Bronchial smooth muscle cell (primary cell): ENCODE results near the gene IL11. TPM values are rescaled to one million over a fixed set of nuclear protein-coding genes. Genes with fewer than 3 reads are reported as not detected.

Experiments used
- total RNA-seq: library from RNA; depleted of rRNA; stranded (reverse); fragments of >200 nt; gene quantifications from 2 replicates; pipeline ENCODE4 v1.2.1, GENCODE V29; 2014

The IL11 gene
- total RNA-seq, result 0.94 and 1.6 TPM in 2 replicates

DNA sequence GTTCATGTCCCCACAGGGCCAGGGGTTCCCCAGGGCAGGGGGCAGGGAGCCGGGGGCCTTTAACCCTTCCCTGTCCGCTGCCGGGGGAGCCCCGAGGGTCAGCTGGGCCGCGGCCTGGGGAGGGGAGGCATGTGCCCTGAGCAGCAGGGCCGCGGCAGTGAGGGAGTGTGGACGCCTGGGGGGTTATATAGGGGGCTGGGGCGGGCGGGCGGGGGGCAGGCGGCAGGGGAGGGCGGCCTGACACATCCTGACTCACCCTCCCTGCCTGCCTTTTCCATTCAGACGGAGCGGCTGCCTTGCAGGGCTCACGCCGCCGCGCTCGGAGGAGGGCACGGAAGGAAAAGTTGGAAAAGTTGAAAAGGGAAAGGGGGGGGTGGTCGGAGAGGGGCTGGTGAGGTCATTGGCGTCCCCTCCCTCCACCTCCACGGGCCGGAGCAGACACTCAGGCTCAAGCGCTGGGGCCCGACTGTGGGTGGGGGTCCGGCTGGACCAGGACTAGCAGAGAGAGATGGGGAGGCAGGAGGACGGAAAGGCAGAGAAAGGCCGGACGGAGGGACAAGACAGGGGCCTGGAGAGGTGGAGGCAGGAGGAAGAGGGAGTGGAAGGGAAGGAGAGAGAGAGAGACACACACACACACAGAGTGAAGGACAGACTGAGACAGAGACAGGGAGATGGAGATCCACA lies at the start of gene IL11:
IL11 (minus strand) TSS at position 159 of the 684 bp plus-strand sequence; CDS start at position 6, 153 bp downstream.

DNA sequence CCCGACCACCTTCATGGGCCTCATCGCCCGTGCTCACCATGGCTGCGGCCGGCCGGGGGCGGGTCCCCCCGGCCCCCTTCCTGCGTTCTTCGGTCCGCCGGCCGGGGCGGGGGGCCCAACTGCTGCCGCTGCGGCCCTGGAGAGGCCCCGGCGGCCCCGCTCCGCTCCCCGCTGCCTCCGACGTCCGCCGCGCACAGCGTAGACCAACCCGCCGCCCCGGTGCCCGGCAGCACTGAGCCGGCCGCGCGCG lies 37.2 kb upstream of the IL11 start, which contains the start of gene UBE2S:
UBE2S (minus strand) TSS at position 239 of the 250 bp plus-strand sequence; CDS start at position 40, 199 bp downstream.

DNA sequence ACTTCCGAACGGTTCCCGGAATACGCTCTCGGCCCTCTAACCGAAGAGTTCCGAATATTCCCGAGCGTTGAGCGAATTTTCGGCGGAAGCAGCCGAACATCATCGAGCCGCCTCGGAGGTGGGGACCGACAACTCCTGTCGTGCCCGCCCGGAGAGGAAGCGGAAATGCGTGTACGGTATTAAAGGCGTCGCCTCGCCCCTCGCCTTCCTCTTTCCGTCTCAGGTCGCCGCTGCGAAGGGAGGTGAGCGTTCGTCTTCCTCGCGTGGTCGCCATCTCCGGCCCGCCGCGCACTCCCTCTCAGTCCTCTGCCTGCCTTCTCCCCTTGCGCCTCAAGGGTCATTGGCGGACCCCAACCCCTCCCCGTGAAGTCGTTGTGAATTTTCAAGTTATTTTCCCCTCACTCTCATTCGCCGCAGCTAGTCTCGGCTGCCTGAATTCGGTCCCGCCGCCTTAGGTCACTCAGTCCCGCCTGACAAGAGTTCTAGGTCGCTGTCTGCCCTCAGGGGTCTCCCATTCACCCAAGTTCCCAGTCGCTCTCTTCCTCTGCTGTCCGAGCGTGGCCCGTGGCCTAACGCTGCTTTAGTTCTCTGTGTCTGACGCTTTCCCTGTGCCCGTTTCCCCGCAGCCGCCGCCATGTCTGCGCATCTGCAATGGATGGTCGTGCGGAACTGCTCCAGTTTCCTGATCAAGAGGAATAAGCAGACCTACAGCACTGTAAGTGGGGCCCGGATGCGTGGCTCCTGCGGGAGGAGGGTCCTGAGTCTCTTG lies 15.6 kb upstream of the IL11 start, which contains the start of gene RPL28:
RPL28 (plus strand) TSS at position 209 of the 769 bp plus-strand sequence; CDS start at position 635, 426 bp downstream.

DNA sequence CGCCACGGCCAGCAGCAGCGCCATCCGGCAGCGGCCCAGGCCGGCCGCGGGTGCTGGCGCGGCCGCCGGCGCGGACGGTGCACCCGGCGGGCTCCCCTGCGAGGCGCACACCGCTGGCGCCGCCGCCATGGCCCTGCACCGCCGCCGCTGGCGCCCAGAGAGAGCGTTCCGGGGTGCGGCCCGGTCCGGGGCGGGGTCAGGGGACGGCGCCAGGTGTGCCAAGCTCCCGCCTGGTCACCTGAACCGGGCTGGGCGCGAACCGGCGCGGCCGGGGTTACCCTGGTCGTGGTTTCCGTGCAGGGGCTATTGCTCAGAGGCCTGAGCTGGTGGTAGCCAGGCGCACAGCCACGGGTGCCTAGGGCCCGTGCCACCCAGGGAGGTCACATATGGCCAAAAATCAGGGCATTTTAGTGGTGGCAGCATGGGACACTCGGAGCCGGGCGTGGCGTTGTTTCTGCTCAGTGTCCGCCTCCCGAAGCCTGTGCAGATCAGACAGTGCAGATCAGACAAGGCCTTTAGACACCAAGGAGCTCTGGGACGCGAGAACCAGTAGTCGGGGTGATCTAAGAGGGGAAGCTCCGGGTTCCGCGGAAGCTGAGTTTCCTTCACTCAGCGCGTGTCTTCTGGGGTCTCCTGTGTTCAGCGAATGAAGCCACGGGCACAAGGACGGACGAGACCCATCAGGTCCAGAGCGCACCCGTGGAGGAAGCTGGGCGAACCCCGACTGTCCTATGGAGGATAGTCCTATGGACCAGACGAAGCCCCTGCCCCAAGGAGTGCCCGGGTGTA lies 14.1 kb upstream of the IL11 start, which contains the start of gene TMEM238:
TMEM238 (minus strand) TSS at position 162 of the 789 bp plus-strand sequence; CDS start at position 129, 33 bp downstream.

DNA sequence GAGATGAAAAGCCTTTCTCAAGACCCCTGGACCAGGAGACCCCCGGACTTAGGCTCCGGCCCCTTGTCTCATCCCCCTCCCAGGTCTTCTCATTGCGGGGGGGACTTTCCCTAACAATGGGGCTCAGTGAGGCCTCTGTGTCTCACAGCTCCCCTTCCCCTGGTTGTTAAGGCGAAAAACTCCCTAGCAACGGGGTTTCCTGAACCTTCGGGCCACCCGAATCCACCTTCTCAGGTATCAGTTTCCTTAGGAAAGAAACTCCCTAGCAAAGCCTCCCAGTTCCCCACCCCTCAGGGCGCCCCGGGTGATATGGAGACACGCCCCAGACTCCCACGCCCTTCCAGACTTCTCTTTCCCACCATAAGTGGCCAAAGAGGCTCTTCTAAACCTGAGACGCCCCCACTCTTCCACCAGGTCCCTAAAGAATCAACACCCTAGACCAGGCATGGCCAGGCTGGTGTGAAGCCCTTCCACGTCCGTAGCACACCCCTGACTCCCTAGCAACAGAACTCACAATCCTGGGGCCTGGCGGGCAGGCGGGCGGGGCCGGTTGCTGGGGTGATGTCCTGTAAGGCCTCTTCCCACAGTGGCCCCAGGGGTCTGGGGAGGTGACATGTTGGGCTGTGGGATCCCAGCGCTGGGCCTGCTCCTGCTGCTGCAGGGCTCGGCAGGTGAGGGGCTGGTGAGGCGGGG lies 6.1 kb upstream of the IL11 start, which contains the start of gene TMEM190:
TMEM190 (plus strand) TSS at position 586 of the 693 bp plus-strand sequence; CDS start at position 614, 28 bp downstream.

DNA sequence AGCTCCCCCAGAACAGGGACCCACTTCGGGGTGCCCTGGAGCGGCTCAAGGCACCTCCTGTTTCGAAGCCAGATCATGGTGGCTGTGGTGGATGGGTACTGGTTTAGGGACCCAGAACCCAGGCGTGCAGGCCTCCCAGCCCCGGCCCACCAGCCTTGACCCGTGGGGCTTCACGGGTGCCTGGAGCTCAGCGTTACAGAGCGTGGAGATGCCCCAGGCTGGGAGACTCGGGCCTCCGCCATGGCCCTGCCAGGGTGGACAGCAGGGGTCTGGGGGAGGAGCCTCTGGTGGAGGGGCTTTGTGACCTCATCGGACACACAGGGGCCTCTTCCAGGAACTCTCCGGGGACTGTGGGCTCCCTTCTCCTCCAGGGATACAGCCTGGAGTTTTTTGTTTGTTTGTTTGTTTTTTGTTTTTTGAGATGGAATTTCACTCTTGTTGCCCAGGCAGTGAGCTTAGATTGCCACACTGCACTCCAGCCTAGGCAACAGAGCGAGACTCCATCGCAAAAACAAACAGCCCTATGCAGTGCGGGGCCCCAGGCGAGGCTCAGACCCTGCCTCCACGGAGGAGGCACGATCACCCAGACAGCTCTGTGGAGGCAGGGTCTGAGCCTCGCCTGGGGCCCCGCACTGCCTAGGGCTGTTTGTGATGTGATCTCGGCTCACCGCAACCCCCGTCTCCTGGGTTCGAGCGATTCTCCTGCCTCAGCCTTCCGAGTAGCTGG lies 7.1 kb downstream of the IL11 start, which contains the start of gene GARIN5B:
GARIN5B (minus strand) TSS at position 271 of the 727 bp plus-strand sequence; CDS start at position 77, 194 bp downstream.

DNA sequence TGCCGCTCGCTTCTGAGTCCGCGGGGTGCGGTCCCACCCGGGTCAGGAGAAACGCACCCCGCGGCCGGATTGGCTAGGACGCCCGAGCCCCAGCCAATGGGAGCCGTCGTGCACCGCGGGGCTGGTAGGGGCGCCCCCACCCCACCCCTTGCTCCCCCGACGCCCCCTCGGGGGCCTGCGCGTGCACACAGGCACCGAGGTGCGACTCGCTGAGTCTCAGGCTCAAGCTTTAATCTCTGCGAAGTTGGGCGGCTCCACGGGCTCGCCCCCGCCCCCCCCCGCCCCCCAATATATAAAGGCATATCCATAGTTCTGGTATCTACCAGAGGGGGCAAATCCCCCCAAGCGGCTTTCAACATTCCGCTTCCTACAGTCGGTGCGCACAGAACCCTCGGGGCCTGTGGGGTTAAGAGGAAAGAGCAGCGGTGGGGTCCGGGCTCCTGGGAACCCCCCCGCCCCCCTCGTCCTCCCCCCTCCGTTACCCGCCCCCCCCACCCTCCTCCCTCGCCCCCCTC lies 15.5 kb downstream of the IL11 start, which contains the start of gene COX6B2:
COX6B2 (minus strand) TSS at position 22 of the 515 bp plus-strand sequence. CDS start 198 bp downstream, outside the sequence.

DNA sequence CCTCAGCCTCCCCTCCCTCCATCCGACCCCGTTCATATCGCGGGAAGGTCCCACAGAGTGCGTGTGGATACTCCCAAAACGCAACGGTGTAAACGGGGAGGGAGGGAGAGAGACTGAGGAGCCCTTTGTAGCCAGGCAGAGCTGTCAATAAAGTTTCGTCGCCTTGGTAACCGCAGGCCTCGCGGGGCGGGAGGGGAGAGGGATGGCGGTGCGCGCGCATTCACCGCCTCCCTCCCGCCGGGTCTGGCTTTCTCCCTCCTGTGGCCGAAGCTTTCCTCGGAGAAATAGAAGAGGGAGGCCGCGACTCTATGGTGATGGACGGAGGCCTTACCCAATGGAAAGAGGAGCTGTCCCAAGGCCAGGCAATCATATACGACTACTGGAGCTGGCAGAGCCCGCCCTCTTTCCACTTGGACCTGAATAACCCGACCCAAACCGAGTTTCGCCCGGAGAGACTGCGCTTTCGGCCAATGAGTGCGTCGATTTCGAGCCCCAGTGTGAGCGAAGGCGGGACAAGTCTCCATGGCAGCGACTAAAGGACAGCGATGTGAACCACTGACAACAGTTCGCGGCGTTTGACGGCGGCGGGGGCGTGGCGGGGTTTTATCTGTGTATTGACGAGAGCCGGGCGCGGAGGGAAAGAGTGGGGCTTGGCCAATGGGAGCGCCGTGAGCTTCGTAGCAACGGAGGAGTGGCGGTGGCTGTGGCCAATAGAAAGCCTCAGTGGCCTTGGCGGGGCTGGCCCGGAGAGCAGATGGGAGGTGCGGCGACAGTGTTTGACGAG lies 31.0 kb downstream of the IL11 start, which contains the start of gene KMT5C:
KMT5C (plus strand) TSS at position 772 of the 784 bp plus-strand sequence. CDS start 2,061 bp downstream, outside the sequence.

DNA sequence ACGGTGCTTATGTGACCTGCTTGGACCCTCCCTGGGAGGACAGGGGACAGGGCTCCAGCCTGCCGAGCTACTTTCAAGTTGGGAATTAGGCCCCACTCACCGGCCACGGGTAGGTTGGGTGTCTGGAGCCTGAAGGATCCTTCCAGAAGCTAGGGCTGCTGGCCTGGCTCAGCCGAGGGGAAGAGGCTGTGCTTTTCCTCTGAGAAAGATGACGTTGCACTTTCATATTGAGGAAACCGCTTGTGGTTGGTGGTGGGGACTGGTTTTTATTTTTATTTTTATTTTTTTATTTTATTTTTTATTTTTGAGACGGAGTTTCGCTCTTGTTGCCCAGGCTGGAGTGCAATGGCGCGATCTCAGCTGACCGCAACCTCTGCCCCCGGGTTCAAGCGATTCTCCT lies 45.1 kb downstream of the IL11 start, which contains the start of gene TMEM150B:
TMEM150B (minus strand) TSS at position 170 of the 400 bp plus-strand sequence. CDS start 4,305 bp downstream, outside the sequence.

Other genes with a start within 250 kb of the IL11 start
- gene TNNT1, start 221.3 kb downstream of the IL11 start, total RNA-seq, result 29.6 and 33.3 TPM in 2 replicates
- gene TNNI3, start 212.7 kb downstream of the IL11 start, total RNA-seq, result 0.32 and 0.52 TPM in 2 replicates
- 0.26 and 0.47 TPM in 2 replicates for gene DNAAF3, start 203.8 kb downstream of the IL11 start, total RNA-seq
- gene SYT5, start 190.2 kb downstream of the IL11 start, total RNA-seq, result 0.09 and 0.16 TPM in 2 replicates
- 4.1 and 9.8 TPM in 2 replicates for gene PTPRH, start 161.0 kb downstream of the IL11 start, total RNA-seq
- gene TMEM86B, start 141.7 kb downstream of the IL11 start, total RNA-seq, result 0.95 and 1.5 TPM in 2 replicates
- 24.0 and 24.4 TPM in 2 replicates for gene PPP6R1, start 111.4 kb downstream of the IL11 start, total RNA-seq
- 20.2 and 20.3 TPM in 2 replicates for gene HSPBP1, start 90.4 kb downstream of the IL11 start, total RNA-seq
- gene BRSK1, start 86.5 kb downstream of the IL11 start, total RNA-seq, result 3.5 and 7.0 TPM in 2 replicates
- not detected in 2 replicates for gene TMEM150B, start 45.1 kb downstream of the IL11 start, total RNA-seq
- gene KMT5C, start 30.6 kb downstream of the IL11 start, total RNA-seq, result 7.1 and 10.3 TPM in 2 replicates
- 0.16 TPM in 1 of 2 replicates, not detected in the other for gene COX6B2, start 15.7 kb downstream of the IL11 start, total RNA-seq
- gene GARIN5B, start 7.2 kb downstream of the IL11 start, total RNA-seq, result not detected in 2 replicates
- 0.47 TPM in 1 of 2 replicates, not detected in the other for gene TMEM190, start 6.4 kb upstream of the IL11 start, total RNA-seq
- 0.16 TPM in 1 of 2 replicates, not detected in the other for gene TMEM238, start 13.8 kb upstream of the IL11 start, total RNA-seq
- 202 and 304 TPM in 2 replicates for gene RPL28, start 15.5 kb upstream of the IL11 start, total RNA-seq
- 8.6 and 20.3 TPM in 2 replicates for gene UBE2S, start 37.3 kb upstream of the IL11 start, total RNA-seq
- not detected in 2 replicates for gene SHISA7, start 72.8 kb upstream of the IL11 start, total RNA-seq
- 38.8 and 58.3 TPM in 2 replicates for gene ISOC2, start 91.2 kb upstream of the IL11 start, total RNA-seq
- not detected in 2 replicates for gene C19orf85, start 94.3 kb upstream of the IL11 start, total RNA-seq
- gene ZNF628, start 106.2 kb upstream of the IL11 start, total RNA-seq, result 0.47 and 0.69 TPM in 2 replicates
- 9.2 and 16.2 TPM in 2 replicates for gene NAT14, start 114.7 kb upstream of the IL11 start, total RNA-seq
- gene SSC5D, start 118.0 kb upstream of the IL11 start, total RNA-seq, result 3.9 and 13.1 TPM in 2 replicates
- not detected in 2 replicates for gene SBK2, start 166.7 kb upstream of the IL11 start, total RNA-seq
- 0.16 TPM in 1 of 2 replicates, not detected in the other for gene SBK3, start 175.1 kb upstream of the IL11 start, total RNA-seq
- 1.6 and 2.0 TPM in 2 replicates for gene ZNF579, start 210.4 kb upstream of the IL11 start, total RNA-seq
- 0.95 and 2.1 TPM in 2 replicates for gene FIZ1, start 229.1 kb upstream of the IL11 start, total RNA-seq
- 12.1 and 13.2 TPM in 2 replicates for gene ZNF524, start 229.8 kb upstream of the IL11 start, total RNA-seq
- gene ZNF865, start 235.2 kb upstream of the IL11 start, total RNA-seq, result 0.34 and 0.63 TPM in 2 replicates